HCT116 (cell line): ENCODE data around the gene PTPN13.

Experiments used
- JUND ChIP-seq: IDR thresholded peaks from 2 replicates; pipeline ENCODE4 v1.6.1; 2012
- POLR2AphosphoS5 ChIP-seq: IDR thresholded peaks from 2 replicates; pipeline ENCODE4 v1.6.1; 2011; ENCODE audit warnings: mild to moderate bottlenecking, low read depth, low read length, moderate library complexity
- SP1 ChIP-seq: IDR thresholded peaks from 2 replicates; pipeline ENCODE4 v1.6.1; 2012; ENCODE audit warnings: low read depth
- TF ChIP-seq, protein P1 (sequence below), 3 experiments: fragments of 200-600 bp in 1 of 3; sonication (generic) in 1 of 3; IDR thresholded peaks in 2 of 3; conservative IDR thresholded peaks in 1 of 3; 2 replicates each; pipeline ENCODE4 v1.5.1; 2012 to 2017; ENCODE audit warnings: low read depth in 2 of 3, low read length in 2 of 3, antibody characterized with exemption in 1 of 3, borderline replicate concordance in 1 of 3, control low read depth in 1 of 3, mild to moderate bottlenecking in 1 of 3, mixed read lengths in 1 of 3, mixed run types in 1 of 3, moderate library complexity in 1 of 3; ENCODE audit not compliant: insufficient read depth in 1 of 3
- TF ChIP-seq, protein P2 (sequence below): IDR thresholded peaks from 2 replicates; pipeline ENCODE4 v1.6.1; 2012; ENCODE audit warnings: low read depth

DNA sequence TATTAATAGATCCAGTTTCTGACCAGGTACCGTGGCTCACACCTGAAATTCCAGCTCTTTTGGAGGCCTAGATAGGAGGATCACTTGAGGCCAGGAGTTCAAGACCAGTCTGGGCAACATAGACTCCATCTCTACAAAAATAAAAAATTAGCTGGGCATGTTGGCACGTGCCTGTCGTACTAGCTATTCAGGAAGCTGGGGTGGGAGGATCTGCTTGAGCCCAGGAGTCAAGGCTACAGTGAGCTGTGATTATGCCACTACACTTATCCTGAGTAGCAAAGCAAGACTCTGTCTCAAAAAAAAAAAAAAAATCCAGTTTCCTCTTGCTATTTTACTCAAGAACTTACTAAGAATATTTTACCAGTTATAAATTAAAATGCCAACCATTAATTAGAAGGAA is 163.4 kb downstream of the PTPN13 start:
- TF ChIP-seq, protein P1, sequence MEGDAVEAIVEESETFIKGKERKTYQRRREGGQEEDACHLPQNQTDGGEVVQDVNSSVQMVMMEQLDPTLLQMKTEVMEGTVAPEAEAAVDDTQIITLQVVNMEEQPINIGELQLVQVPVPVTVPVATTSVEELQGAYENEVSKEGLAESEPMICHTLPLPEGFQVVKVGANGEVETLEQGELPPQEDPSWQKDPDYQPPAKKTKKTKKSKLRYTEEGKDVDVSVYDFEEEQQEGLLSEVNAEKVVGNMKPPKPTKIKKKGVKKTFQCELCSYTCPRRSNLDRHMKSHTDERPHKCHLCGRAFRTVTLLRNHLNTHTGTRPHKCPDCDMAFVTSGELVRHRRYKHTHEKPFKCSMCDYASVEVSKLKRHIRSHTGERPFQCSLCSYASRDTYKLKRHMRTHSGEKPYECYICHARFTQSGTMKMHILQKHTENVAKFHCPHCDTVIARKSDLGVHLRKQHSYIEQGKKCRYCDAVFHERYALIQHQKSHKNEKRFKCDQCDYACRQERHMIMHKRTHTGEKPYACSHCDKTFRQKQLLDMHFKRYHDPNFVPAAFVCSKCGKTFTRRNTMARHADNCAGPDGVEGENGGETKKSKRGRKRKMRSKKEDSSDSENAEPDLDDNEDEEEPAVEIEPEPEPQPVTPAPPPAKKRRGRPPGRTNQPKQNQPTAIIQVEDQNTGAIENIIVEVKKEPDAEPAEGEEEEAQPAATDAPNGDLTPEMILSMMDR (IDR thresholded peaks at IDR 0.05 in 2 of 3, conservative IDR thresholded peaks at IDR 0.05 in 1 of 3; ENCODE audit: borderline replicate concordance in 1 of 3, insufficient read depth in 1 of 3, low read depth in 2 of 3, low read length in 2 of 3) = no peak
- TF ChIP-seq SP1 (no peak), JUND (no peak), POLR2AphosphoS5 (no peak)
- TF ChIP-seq, protein P2, sequence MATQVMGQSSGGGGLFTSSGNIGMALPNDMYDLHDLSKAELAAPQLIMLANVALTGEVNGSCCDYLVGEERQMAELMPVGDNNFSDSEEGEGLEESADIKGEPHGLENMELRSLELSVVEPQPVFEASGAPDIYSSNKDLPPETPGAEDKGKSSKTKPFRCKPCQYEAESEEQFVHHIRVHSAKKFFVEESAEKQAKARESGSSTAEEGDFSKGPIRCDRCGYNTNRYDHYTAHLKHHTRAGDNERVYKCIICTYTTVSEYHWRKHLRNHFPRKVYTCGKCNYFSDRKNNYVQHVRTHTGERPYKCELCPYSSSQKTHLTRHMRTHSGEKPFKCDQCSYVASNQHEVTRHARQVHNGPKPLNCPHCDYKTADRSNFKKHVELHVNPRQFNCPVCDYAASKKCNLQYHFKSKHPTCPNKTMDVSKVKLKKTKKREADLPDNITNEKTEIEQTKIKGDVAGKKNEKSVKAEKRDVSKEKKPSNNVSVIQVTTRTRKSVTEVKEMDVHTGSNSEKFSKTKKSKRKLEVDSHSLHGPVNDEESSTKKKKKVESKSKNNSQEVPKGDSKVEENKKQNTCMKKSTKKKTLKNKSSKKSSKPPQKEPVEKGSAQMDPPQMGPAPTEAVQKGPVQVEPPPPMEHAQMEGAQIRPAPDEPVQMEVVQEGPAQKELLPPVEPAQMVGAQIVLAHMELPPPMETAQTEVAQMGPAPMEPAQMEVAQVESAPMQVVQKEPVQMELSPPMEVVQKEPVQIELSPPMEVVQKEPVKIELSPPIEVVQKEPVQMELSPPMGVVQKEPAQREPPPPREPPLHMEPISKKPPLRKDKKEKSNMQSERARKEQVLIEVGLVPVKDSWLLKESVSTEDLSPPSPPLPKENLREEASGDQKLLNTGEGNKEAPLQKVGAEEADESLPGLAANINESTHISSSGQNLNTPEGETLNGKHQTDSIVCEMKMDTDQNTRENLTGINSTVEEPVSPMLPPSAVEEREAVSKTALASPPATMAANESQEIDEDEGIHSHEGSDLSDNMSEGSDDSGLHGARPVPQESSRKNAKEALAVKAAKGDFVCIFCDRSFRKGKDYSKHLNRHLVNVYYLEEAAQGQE = no peak
